ENCODE measurements around the gene ERBB2. TPM values are rescaled to one million over a fixed set of nuclear protein-coding genes. Genes with fewer than 3 reads are reported as not detected.
"Not testable (repeated sequence)": the region's sequence is repeated elsewhere in the genome, so short reads cannot be mapped to it uniquely, and the experiment has no call there.

The ERBB2 gene
- total RNA-seq, 1 donor from 2014 or later: 86.0 TPM

- Mint-ChIP-seq H3K4me1 (ENCODE audit: low read depth) (peaks cover 19% of the 10 kb centered on the region), H3K27ac (ENCODE audit: unreplicated experiment) (no peak overlapping the region), H3K36me3 (ENCODE audit: low read depth) (peaks cover 5% of the 10 kb centered on the region), H3K27me3 (ENCODE audit: low read depth) (no peaks in the 10 kb centered on the region), H3K4me3 (ENCODE audit: unreplicated experiment) (peak overlapping the region; percentile 94), H3K9me3 (ENCODE audit: low read depth) (no peaks in the 10 kb centered on the region)
- no peak for DNase-seq (ENCODE audit: low spot score)
- no peak for TF ChIP-seq CTCF (IDR thresholded peaks at IDR 0.05)
Observed at GRCh38 chr17:39688945-39689344, 10.9 kb upstream of the ERBB2 start.

- Mint-ChIP-seq H3K27ac (ENCODE audit: unreplicated experiment) (no peak overlapping the region), H3K36me3 (ENCODE audit: low read depth) (no peaks in the 10 kb centered on the region), H3K4me1 (ENCODE audit: low read depth) (peaks cover 11% of the 10 kb centered on the region), H3K27me3 (ENCODE audit: low read depth) (no peaks in the 10 kb centered on the region), H3K4me3 (ENCODE audit: unreplicated experiment) (no peak overlapping the region), H3K9me3 (ENCODE audit: low read depth) (no peaks in the 10 kb centered on the region)
- no peak for TF ChIP-seq CTCF (IDR thresholded peaks at IDR 0.05)
- no peak for DNase-seq (ENCODE audit: low spot score)
Observed at GRCh38 chr17:39694593-39694992, 5.3 kb upstream of the ERBB2 start.

- no peak for DNase-seq (ENCODE audit: low spot score)
- no peaks in the 10 kb centered on the region for H3K27me3 Mint-ChIP-seq (ENCODE audit: low read depth)
Observed at GRCh38 chr17:39695089-39695474, 4.8 kb upstream of the ERBB2 start.

GRCh38 chr17:39696731-39697130 lies 3.1 kb upstream of the ERBB2 start:
- Mint-ChIP-seq H3K36me3 (ENCODE audit: low read depth) (no peaks in the 10 kb centered on the region), H3K27ac (ENCODE audit: unreplicated experiment) (no peak overlapping the region), H3K9me3 (ENCODE audit: low read depth) (no peaks in the 10 kb centered on the region), H3K4me1 (ENCODE audit: low read depth) (peaks cover 24% of the 10 kb centered on the region), H3K4me3 (ENCODE audit: unreplicated experiment) (no peak overlapping the region), H3K27me3 (ENCODE audit: low read depth) (no peaks in the 10 kb centered on the region)
- no peak for DNase-seq (ENCODE audit: low spot score)
- TF ChIP-seq CTCF (IDR thresholded peaks at IDR 0.05): no peak

More at GRCh38 chr17:39695089-39695474, 4.8 kb upstream of the ERBB2 start:
- no peaks in the 10 kb centered on the region for H3K9me3 Mint-ChIP-seq (ENCODE audit: low read depth)
- H3K36me3 Mint-ChIP-seq (ENCODE audit: low read depth): no peaks in the 10 kb centered on the region
- no peak overlapping the region for H3K27ac Mint-ChIP-seq (ENCODE audit: unreplicated experiment)
- no peak for TF ChIP-seq CTCF (IDR thresholded peaks at IDR 0.05)
- H3K4me1 Mint-ChIP-seq (ENCODE audit: low read depth): peaks cover 13% of the 10 kb centered on the region
- no peak overlapping the region for H3K4me3 Mint-ChIP-seq (ENCODE audit: unreplicated experiment)

GRCh38 chr17:39697961-39698360 lies 1.9 kb upstream of the ERBB2 start:
- Mint-ChIP-seq H3K27ac (ENCODE audit: unreplicated experiment) (no peak overlapping the region), H3K27me3 (ENCODE audit: low read depth) (no peaks in the 10 kb centered on the region), H3K9me3 (ENCODE audit: low read depth) (no peaks in the 10 kb centered on the region), H3K4me1 (ENCODE audit: low read depth) (peaks cover 32% of the 10 kb centered on the region), H3K4me3 (ENCODE audit: unreplicated experiment) (no peak overlapping the region), H3K36me3 (ENCODE audit: low read depth) (no peaks in the 10 kb centered on the region)
- DNase-seq (ENCODE audit: low spot score): no peak
- no peak for TF ChIP-seq CTCF (IDR thresholded peaks at IDR 0.05)

GRCh38 chr17:39699157-39699817 lies 577 bp upstream of the ERBB2 start:
- H3K36me3 Mint-ChIP-seq (ENCODE audit: low read depth); DNase-seq (ENCODE audit: low spot score); H3K9me3 Mint-ChIP-seq (ENCODE audit: low read depth); H3K27me3 Mint-ChIP-seq (ENCODE audit: low read depth): not testable (repeated sequence)
- H3K27ac Mint-ChIP-seq (ENCODE audit: unreplicated experiment): peak overlapping the region; percentile 87
- peak overlapping the region; percentile 88 for H3K4me3 Mint-ChIP-seq (ENCODE audit: unreplicated experiment)
- peaks cover 41% of the 10 kb centered on the region for H3K4me1 Mint-ChIP-seq (ENCODE audit: low read depth)
